Astrocyte (in vitro differentiated cells and primary cell): Measurements from ENCODE around the gene CCDC174. TPM values are rescaled to one million over a fixed set of nuclear protein-coding genes. Genes with fewer than 3 reads are reported as not detected.

Experiments
- DNase-seq: peaks from one replicate; pipeline ENCODE4 v3.0.0-alpha.2; 2010; ENCODE audit warnings: low read depth
- FAIRE-seq: peaks from 2 replicates; lab custom pipeline; 2011; peaks lifted over from hg19 to GRCh38; lab: Jason Lieb, UNC
- H2AFZ ChIP-seq: 2 replicates; pipeline ENCODE4 v1.6.0; 2012; ENCODE audit warnings: low read depth, low read length, inconsistent platforms
- H3K27ac ChIP-seq: 2 replicates; pipeline ENCODE4 v1.5.1; 2011; ENCODE audit warnings: low read depth, low read length, inconsistent platforms
- H3K27me3 ChIP-seq: 2 replicates; pipeline ENCODE4 v1.6.0; 2011; ENCODE audit warnings: low read length, inconsistent platforms; ENCODE audit not compliant: insufficient read depth
- H3K36me3 ChIP-seq: 2 replicates; pipeline ENCODE4 v1.5.1; 2011; ENCODE audit warnings: low read length, inconsistent platforms; ENCODE audit not compliant: insufficient read depth
- H3K4me1 ChIP-seq: 2 replicates; pipeline ENCODE4 v1.5.1; 2011; ENCODE audit warnings: low read length, inconsistent platforms; ENCODE audit not compliant: insufficient read depth
- H3K4me2 ChIP-seq: 2 replicates; pipeline ENCODE4 v1.6.0; 2012; ENCODE audit warnings: low read length, inconsistent platforms
- H3K4me3 ChIP-seq: 2 replicates; pipeline ENCODE4 v1.5.1; 2011; ENCODE audit warnings: low read depth, mild to moderate bottlenecking, low read length, inconsistent platforms; ENCODE audit not compliant: insufficient read depth
- H3K79me2 ChIP-seq: 2 replicates; pipeline ENCODE4 v1.6.0; 2012; ENCODE audit warnings: mild to moderate bottlenecking, low read length, inconsistent platforms; ENCODE audit not compliant: insufficient read depth
- H3K9ac ChIP-seq: 2 replicates; pipeline ENCODE4 v1.6.0; 2012; ENCODE audit warnings: mild to moderate bottlenecking, low read length, inconsistent platforms
- H3K9me3 ChIP-seq: 2 replicates; pipeline ENCODE4 v1.5.1; 2012; ENCODE audit warnings: low read depth, mild to moderate bottlenecking, low read length, inconsistent platforms; ENCODE audit not compliant: insufficient read depth
- H4K20me1 ChIP-seq: 2 replicates; pipeline ENCODE4 v1.6.0; 2012; ENCODE audit warnings: low read length, inconsistent platforms; ENCODE audit not compliant: insufficient read depth
- H3K27ac Mint-ChIP-seq: one replicate; pipeline ENCODE4 v1.8.0; 2021; ENCODE audit warnings: mild to moderate bottlenecking, mixed read lengths; ENCODE audit not compliant: unreplicated experiment
- H3K27me3 Mint-ChIP-seq: one replicate; pipeline ENCODE4 v1.8.0; 2021; ENCODE audit warnings: low read depth, mixed read lengths; ENCODE audit not compliant: unreplicated experiment
- H3K36me3 Mint-ChIP-seq: one replicate; pipeline ENCODE4 v1.8.0; 2021; ENCODE audit warnings: low read depth, mixed read lengths; ENCODE audit not compliant: unreplicated experiment
- H3K4me1 Mint-ChIP-seq: one replicate; pipeline ENCODE4 v1.8.0; 2021; ENCODE audit warnings: low read depth, mixed read lengths; ENCODE audit not compliant: unreplicated experiment
- H3K4me3 Mint-ChIP-seq: one replicate; pipeline ENCODE4 v1.8.0; 2021; ENCODE audit warnings: mild to moderate bottlenecking, moderate library complexity, mixed read lengths; ENCODE audit not compliant: unreplicated experiment
- H3K9me3 Mint-ChIP-seq: one replicate; pipeline ENCODE4 v1.8.0; 2021; ENCODE audit warnings: mild to moderate bottlenecking, mixed read lengths; ENCODE audit not compliant: unreplicated experiment
- CTCF ChIP-seq: IDR thresholded peaks from 2 replicates; pipeline ENCODE4 v1.5.1; 2011; ENCODE audit warnings: low read depth, mild to moderate bottlenecking, inconsistent platforms, low read length, moderate library complexity; ENCODE audit not compliant: insufficient read depth
- EZH2 ChIP-seq: IDR thresholded peaks from 2 replicates; pipeline ENCODE4 v1.6.1; 2012; ENCODE audit warnings: mild to moderate bottlenecking, low read length, inconsistent platforms; ENCODE audit not compliant: insufficient read depth
- total RNA-seq: library from RNA; stranded (reverse); gene quantifications from 2 replicates; pipeline ENCODE4 v1.2.1, GENCODE V29; 2021

CCDC174 gene
- total RNA-seq, 1 donor from 2014 or later: 17.4 TPM

GRCh38 chr3:14641346-14641745 is 10.2 kb upstream of the CCDC174 start:
- H3K79me2 ChIP-seq: no peaks in the 10 kb centered on the region
- H3K9me3 ChIP-seq: no peaks in the 10 kb centered on the region
- no peaks in the 10 kb centered on the region for H3K36me3 ChIP-seq
- DNase-seq: no peak
- Mint-ChIP-seq H3K4me1 (peaks cover 5% of the 10 kb centered on the region), H3K4me3 (no peak overlapping the region), H3K9me3 (no peaks in the 10 kb centered on the region), H3K36me3 (no peaks in the 10 kb centered on the region), H3K27ac (no peak overlapping the region), H3K27me3 (peaks cover 13% of the 10 kb centered on the region)
- no peak overlapping the region for H2AFZ ChIP-seq
- H3K27ac ChIP-seq: no peak overlapping the region
- no peak overlapping the region for H3K4me3 ChIP-seq
- H3K27me3 ChIP-seq: peaks cover 22% of the 10 kb centered on the region
- no peak for FAIRE-seq
- H3K4me1 ChIP-seq: peaks cover 6% of the 10 kb centered on the region
- no peak overlapping the region for H3K9ac ChIP-seq
- no peaks in the 10 kb centered on the region for H4K20me1 ChIP-seq
- TF ChIP-seq CTCF (no peak), EZH2 (no peak)
- no peak overlapping the region for H3K4me2 ChIP-seq

GRCh38 chr3:14645453-14645852 is 6.1 kb upstream of the CCDC174 start:
- FAIRE-seq: no peak
- Mint-ChIP-seq H3K36me3 (no peaks in the 10 kb centered on the region), H3K4me3 (no peak overlapping the region), H3K27ac (no peak overlapping the region), H3K9me3 (no peaks in the 10 kb centered on the region), H3K4me1 (peaks cover 8% of the 10 kb centered on the region), H3K27me3 (peaks cover 13% of the 10 kb centered on the region)
- no peak for DNase-seq
- TF ChIP-seq EZH2 (no peak), CTCF (no peak)
- Histone ChIP-seq H3K79me2 (no peaks in the 10 kb centered on the region), H3K4me3 (no peak overlapping the region), H3K27ac (no peak overlapping the region), H3K4me2 (no peak overlapping the region), H3K27me3 (peaks cover 18% of the 10 kb centered on the region), H2AFZ (no peak overlapping the region), H3K36me3 (no peaks in the 10 kb centered on the region), H4K20me1 (no peaks in the 10 kb centered on the region), H3K9ac (no peak overlapping the region), H3K4me1 (peaks cover under 1% of the 10 kb centered on the region), H3K9me3 (no peaks in the 10 kb centered on the region)

- Mint-ChIP-seq H3K4me1 (peaks cover 11% of the 10 kb centered on the region), H3K27ac (no peak overlapping the region), H3K4me3 (no peak overlapping the region), H3K36me3 (no peaks in the 10 kb centered on the region), H3K27me3 (peaks cover 13% of the 10 kb centered on the region), H3K9me3 (peaks cover 2% of the 10 kb centered on the region)
- FAIRE-seq (no peak), DNase-seq (no peak)
- H2AFZ ChIP-seq: no peak overlapping the region
- TF ChIP-seq EZH2: no peak
- TF ChIP-seq CTCF: no peak
- no peaks in the 10 kb centered on the region for H3K9me3 ChIP-seq
- H3K9ac ChIP-seq: no peak overlapping the region
- H3K4me2 ChIP-seq: no peak overlapping the region
- H3K27me3 ChIP-seq: peaks cover 18% of the 10 kb centered on the region
- H3K4me1 ChIP-seq: no peaks in the 10 kb centered on the region
- H3K27ac ChIP-seq: no peak overlapping the region
- H3K36me3 ChIP-seq: no peaks in the 10 kb centered on the region
- H3K79me2 ChIP-seq: no peaks in the 10 kb centered on the region
- H3K4me3 ChIP-seq: no peak overlapping the region
- H4K20me1 ChIP-seq: no peaks in the 10 kb centered on the region
These were observed 5.4 kb upstream of the CCDC174 start for GRCh38 chr3:14646131-14646573.
